ENCODE results near the gene ADH1C.

- TF ChIP-seq CTCF (IDR thresholded peaks at IDR 0.05) (no peak), REST (IDR thresholded peaks at IDR 0.05; ENCODE audit: insufficient read depth in 1 of 2, low read depth in 2 of 2, low read length in 1 of 2) (no peak), POLR2AphosphoS5 (IDR thresholded peaks at IDR 0.05; ENCODE audit: low read depth, low read length) (no peak)
Measured at GRCh38 chr4:99323756-99324155, 28.8 kb downstream of the ADH1C start.
